ENCODE measurements around the gene ADPRHL1.

Gene ADPRHL1

DNA sequence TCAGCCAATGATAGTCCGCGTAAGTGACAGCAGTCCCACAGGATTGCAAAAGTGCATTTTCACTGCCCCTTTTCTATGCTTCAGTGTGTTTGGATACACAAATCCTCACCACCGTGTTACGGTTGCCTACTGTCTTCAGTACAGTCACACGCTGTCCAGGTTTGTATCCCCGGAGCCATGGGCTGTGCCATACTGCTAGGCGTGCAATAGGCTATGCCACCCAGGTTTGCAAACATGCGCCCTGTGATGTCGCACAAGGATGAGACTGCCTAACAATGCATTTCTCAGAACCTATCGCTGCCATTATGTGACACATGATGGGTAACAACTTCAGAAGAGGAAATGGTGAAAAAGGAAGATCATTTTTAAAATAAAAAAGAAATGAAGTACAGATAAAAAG, 16.8 kb upstream of the ADPRHL1 start:
- H3K4me3 ChIP-seq (ENCODE audit: low read depth, low read length) = no peak overlapping the region
- no peak for DNase-seq (ENCODE audit: low read depth)
- TF ChIP-seq, protein P1, sequence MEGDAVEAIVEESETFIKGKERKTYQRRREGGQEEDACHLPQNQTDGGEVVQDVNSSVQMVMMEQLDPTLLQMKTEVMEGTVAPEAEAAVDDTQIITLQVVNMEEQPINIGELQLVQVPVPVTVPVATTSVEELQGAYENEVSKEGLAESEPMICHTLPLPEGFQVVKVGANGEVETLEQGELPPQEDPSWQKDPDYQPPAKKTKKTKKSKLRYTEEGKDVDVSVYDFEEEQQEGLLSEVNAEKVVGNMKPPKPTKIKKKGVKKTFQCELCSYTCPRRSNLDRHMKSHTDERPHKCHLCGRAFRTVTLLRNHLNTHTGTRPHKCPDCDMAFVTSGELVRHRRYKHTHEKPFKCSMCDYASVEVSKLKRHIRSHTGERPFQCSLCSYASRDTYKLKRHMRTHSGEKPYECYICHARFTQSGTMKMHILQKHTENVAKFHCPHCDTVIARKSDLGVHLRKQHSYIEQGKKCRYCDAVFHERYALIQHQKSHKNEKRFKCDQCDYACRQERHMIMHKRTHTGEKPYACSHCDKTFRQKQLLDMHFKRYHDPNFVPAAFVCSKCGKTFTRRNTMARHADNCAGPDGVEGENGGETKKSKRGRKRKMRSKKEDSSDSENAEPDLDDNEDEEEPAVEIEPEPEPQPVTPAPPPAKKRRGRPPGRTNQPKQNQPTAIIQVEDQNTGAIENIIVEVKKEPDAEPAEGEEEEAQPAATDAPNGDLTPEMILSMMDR (IDR thresholded peaks at IDR 0.05; ENCODE audit: insufficient read depth, low read depth, low read length, missing control alignments) = no peak

DNA sequence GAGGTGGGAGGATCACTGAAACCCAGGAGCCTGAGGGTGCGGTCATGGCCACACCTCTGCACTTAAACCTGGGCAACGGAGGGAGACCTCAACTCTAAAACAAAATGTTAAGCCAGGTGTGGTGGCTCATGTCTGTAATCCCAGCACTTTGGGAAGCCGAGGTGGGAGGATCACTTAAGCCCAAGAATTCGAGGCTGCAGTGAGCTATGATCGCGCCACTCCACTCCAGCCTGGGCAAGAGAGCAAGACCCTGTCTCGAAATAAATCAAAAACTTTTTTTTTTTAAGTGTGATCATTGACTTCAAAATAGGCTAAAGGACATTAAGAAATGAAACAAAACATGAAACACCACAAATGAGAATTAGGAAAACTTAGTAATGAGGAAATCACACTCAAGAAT, 16.3 kb upstream of the ADPRHL1 start:
- TF ChIP-seq, protein P1 (IDR thresholded peaks at IDR 0.05; ENCODE audit: insufficient read depth, low read depth, low read length, missing control alignments) = no peak
- DNase-seq (ENCODE audit: low read depth) = no peak

DNA sequence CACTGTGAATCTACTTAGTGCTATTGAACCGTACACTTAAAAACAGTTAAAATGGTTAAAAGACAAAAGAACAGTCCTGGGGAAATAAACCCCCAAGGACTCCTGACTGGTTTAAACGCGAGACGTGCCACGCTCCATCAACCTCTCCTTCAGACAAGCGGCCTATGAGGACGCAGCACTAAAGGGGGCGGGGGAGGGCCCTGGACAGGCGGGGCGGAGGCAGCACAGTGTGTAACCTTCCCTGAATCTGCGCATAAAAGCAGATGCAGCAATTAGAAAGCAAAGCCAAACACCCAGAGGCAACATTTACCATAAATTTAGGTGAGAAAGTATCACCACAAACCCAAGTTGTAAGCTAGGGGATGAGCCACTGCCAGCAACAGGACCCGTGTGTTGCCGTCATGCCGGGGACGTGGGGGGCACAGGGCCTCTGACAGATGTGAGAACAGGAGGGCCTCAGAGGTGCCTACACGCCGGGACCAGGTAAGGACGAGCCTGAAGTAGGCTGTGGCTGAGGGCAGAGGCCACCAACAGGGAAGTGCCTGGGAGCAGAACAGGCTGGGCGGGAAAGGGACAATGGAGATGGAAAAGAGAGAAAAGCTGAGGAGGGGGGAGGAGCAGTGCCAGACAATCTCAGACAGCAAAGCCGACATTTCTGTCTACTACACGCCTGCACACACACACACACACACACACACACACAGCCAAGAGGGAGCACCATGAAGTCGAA, 15.3 kb upstream of the ADPRHL1 start:
- H3K4me3 ChIP-seq (ENCODE audit: low read depth, low read length) = no peak overlapping the region
- no peak for DNase-seq (ENCODE audit: low read depth)
- TF ChIP-seq, protein P1 (IDR thresholded peaks at IDR 0.05; ENCODE audit: insufficient read depth, low read depth, low read length, missing control alignments) = no peak

More for the DNA sequence above, 16.3 kb upstream of the ADPRHL1 start:
- no peak overlapping the region for H3K4me3 ChIP-seq (ENCODE audit: low read depth, low read length)

DNA sequence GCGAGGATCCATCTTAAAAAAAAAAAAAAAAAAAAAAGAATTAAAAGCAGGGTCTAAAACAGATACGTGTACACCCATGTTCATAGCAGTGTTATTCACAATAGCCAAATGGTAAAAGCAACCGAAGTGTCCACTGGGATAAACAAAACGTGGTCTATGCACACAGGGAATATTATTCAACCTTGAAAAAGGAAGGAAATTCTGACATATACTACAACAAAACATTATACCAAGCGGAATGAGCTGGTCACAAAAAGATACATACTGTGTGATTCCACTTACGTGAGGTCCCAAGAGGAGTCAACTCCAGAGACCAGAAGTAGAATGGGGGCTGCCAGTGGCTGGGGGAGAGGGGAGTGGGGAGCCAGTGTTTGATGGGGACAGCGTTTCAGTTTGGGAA, 14.7 kb upstream of the ADPRHL1 start:
- TF ChIP-seq, protein P1 (IDR thresholded peaks at IDR 0.05; ENCODE audit: insufficient read depth, low read depth, low read length, missing control alignments) = no peak
- DNase-seq (ENCODE audit: low read depth) = no peak
- no peak overlapping the region for H3K4me3 ChIP-seq (ENCODE audit: low read depth, low read length)

DNA sequence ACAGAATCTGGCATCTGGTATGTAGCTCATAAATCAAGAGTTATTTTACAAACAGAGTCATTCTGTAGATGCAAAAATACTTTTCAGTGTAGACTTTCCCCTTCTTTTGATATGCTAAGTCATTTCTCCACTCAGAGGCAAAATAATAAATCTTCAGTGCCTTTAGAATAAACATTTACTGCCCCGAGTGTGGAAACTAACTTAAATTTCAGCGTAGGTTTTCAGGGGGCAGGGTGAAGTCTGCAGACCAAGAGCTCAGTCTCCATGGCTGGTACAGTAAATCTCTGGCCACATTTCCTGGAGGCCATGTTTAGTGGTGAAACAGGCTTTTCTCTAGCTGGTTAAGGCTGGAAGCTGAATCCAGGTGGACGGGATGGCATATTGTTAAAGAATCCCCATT, 13.1 kb upstream of the ADPRHL1 start:
- DNase-seq (ENCODE audit: low read depth) = no peak
- TF ChIP-seq, protein P1 (IDR thresholded peaks at IDR 0.05; ENCODE audit: insufficient read depth, low read depth, low read length, missing control alignments) = no peak
- H3K4me3 ChIP-seq (ENCODE audit: low read depth, low read length) = no peak overlapping the region

DNA sequence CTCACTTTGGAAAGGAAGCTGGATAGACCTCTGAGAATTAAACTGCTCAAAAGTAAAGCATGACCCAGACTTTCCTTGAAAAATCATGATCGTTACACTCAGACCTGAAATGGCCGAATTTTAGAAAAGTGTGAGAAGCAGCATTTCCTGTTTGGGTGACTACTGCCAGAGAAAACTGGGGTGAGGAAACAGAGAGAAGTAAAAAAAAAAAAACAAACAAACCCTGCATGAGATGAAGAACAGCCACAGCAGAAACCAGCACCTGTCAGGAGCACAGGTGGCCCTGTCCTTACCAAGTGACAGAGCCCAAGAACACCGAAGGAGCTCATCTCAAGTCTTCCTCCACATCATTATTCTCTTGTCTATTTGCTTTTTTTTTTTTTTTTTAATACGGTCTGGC, 12.0 kb upstream of the ADPRHL1 start:
- TF ChIP-seq, protein P1 (IDR thresholded peaks at IDR 0.05; ENCODE audit: insufficient read depth, low read depth, low read length, missing control alignments) = no peak
- H3K4me3 ChIP-seq (ENCODE audit: low read depth, low read length) = no peak overlapping the region
- no peak for DNase-seq (ENCODE audit: low read depth)

DNA sequence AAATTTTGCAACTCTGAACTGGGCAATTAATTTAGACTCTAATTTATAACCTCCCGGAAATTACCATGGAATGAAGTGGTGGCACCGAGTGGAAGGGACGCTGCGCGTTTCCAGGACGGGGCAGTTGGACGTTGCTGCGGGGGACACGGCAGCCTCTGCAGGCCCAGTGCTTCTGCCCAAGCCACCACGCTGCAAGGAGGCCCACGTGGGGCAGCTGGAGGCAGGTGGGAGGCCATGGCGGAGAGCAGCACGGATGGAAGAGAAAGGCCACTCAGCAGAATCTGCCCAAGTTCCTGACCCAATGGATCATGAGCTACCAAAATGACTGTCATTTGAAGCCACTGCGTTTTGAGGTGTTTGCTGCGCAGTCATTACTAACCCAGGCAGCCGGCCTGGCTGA, 11.2 kb upstream of the ADPRHL1 start:
- TF ChIP-seq, protein P1 (IDR thresholded peaks at IDR 0.05; ENCODE audit: insufficient read depth, low read depth, low read length, missing control alignments) = no peak
- no peak for DNase-seq (ENCODE audit: low read depth)
- H3K4me3 ChIP-seq (ENCODE audit: low read depth, low read length) = no peak overlapping the region
